Measurements from ENCODE around the gene OR8A1. TPM values are rescaled to one million over a fixed set of nuclear protein-coding genes. Genes with fewer than 3 reads are reported as not detected.

Gene OR8A1
- total and polyA plus RNA-seq, 7 donors, result not detected

DNA sequence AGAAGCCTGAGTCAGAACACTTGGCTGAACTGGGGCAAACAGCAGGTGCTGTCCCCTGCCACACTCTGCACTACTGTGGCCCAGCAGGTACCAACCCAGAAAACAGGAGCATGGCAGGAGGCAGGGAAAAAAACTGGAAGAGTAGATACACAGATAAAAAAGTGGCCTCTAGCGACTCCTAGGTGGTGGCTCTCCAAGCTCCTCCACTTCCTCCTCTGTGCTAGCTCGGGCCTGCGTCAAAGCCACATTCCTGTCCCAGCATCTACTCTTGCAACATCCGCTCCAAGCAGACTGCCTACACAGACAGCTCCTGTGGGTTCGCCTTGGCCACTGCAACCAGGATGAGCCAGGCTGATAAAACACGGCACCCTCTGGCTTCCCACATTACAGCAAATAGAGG, 33.3 kb upstream of the OR8A1 start:
- 56 to 70% (median 59%) methylated on average over 6 of the region's 6 CpGs for WGBS, 3 donors
- Histone ChIP-seq H3K36me3 (ENCODE audit: insufficient read depth in 1 of 2, low read depth in 1 of 2) (no peaks in the 10 kb centered on the region), H3K27me3 (ENCODE audit: insufficient read depth in 3 of 3, low read length in 2 of 3) (no peaks in the 10 kb centered on the region), H3K27ac (no peak overlapping the region), H3K9me3 (no peaks in the 10 kb centered on the region), H3K4me1 (no peaks in the 10 kb centered on the region), H3K4me3 (no peak overlapping the region)
- ATAC-seq (no peak), DNase-seq (peak in 1 of 2 donors; percentile 26)
- TF ChIP-seq, protein P1, sequence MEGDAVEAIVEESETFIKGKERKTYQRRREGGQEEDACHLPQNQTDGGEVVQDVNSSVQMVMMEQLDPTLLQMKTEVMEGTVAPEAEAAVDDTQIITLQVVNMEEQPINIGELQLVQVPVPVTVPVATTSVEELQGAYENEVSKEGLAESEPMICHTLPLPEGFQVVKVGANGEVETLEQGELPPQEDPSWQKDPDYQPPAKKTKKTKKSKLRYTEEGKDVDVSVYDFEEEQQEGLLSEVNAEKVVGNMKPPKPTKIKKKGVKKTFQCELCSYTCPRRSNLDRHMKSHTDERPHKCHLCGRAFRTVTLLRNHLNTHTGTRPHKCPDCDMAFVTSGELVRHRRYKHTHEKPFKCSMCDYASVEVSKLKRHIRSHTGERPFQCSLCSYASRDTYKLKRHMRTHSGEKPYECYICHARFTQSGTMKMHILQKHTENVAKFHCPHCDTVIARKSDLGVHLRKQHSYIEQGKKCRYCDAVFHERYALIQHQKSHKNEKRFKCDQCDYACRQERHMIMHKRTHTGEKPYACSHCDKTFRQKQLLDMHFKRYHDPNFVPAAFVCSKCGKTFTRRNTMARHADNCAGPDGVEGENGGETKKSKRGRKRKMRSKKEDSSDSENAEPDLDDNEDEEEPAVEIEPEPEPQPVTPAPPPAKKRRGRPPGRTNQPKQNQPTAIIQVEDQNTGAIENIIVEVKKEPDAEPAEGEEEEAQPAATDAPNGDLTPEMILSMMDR (IDR thresholded peaks at IDR 0.05), result no peak
- intact Hi-C loops (cut with DNase I), result no loop called here

DNA sequence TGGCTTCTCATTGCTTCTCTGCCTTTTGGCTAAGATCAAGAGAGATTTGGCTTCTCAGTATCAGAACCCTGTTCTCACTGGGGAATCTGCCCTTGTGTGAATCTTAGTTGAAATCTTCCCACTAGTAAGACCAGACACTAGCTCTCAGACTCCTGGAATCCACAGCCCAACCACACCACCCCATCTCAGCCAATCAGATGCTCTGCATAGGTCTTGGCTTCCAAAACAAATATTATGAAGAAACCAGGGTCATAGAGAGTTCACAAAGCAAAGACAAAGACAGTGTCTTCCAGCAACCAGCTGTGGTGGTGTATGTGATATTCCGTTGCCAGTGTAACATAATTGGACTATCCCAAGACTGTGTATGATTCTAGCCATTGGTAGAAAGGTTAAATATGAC, 31.8 kb upstream of the OR8A1 start:
- Histone ChIP-seq H3K4me3 (no peak overlapping the region), H3K27ac (no peak overlapping the region), H3K4me1 (no peaks in the 10 kb centered on the region), H3K9me3 (no peaks in the 10 kb centered on the region), H3K36me3 (ENCODE audit: insufficient read depth in 1 of 2, low read depth in 1 of 2) (no peaks in the 10 kb centered on the region), H3K27me3 (ENCODE audit: insufficient read depth in 3 of 3, low read length in 2 of 3) (no peaks in the 10 kb centered on the region)
- peak in 3 of 4 donors; percentile 28 to 71 (median 42) for ATAC-seq
- no peak for DNase-seq
- intact Hi-C loops (cut with DNase I), result no loop called here
- TF ChIP-seq, protein P1 (IDR thresholded peaks at IDR 0.05), result no peak
- 14 to 46% (median 44%) methylated on average over 1 of the region's 1 CpG for WGBS, 3 donors

DNA sequence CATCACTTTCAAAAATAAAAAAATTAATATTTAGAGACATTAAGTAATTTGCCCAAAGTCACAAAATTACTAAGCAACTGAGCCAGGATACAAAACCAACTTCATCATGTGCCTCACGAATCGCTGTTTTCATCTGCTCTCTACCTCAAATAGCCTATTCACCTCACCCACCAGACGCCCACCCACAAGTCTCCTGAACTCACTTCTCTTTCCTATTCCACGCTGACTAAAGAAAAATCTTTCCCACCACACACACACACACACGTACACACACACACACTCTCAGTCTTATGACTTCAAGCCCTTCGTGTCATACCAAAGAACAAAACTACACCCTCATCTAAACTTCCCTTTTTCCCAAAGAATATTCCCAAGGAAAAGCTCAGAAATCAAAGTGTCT, 28.6 kb upstream of the OR8A1 start:
- H3K4me1 ChIP-seq, result no peaks in the 10 kb centered on the region
- intact Hi-C loops (cut with DNase I), result no loop called here

DNA sequence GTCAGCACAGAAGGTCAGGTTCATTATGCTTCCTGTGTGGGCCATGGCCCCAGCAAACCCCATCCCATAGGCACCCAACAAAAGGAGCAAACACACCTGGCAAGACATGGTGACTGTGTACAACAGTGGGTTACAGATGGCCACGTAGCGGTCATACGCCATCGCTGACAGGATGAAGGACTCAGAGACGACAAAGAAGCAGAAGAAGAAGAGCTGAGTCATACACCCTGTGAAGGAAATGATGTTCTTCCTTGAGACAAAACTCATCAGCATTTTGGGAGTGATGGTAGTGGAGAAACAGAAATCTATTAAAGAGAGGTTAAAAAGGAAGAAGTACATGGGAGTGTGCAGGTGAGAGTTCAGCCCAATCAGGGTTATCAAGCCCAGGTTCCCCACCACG, 26.7 kb upstream of the OR8A1 start:
- no peaks in the 10 kb centered on the region for H3K27me3 ChIP-seq (ENCODE audit: insufficient read depth in 3 of 3, low read length in 2 of 3)
- TF ChIP-seq, protein P1 (IDR thresholded peaks at IDR 0.05), result no peak
- ATAC-seq (no peak), DNase-seq (no peak)
- H3K4me3 ChIP-seq, result no peak overlapping the region
- no peaks in the 10 kb centered on the region for H3K4me1 ChIP-seq
- no peak overlapping the region for H3K27ac ChIP-seq
- no peaks in the 10 kb centered on the region for H3K9me3 ChIP-seq
- no peaks in the 10 kb centered on the region for H3K36me3 ChIP-seq (ENCODE audit: insufficient read depth in 1 of 2, low read depth in 1 of 2)
- 83 to 89% (median 88%) methylated on average over 6 of the region's 6 CpGs for WGBS, 3 donors
- intact Hi-C loops (cut with DNase I), result no loop called here

More for the DNA sequence above, 28.6 kb upstream of the OR8A1 start:
- Histone ChIP-seq H3K9me3 (no peaks in the 10 kb centered on the region), H3K27ac (no peak overlapping the region), H3K27me3 (ENCODE audit: insufficient read depth in 3 of 3, low read length in 2 of 3) (no peaks in the 10 kb centered on the region), H3K36me3 (ENCODE audit: insufficient read depth in 1 of 2, low read depth in 1 of 2) (no peaks in the 10 kb centered on the region), H3K4me3 (no peak overlapping the region)
- TF ChIP-seq, protein P1 (IDR thresholded peaks at IDR 0.05), result no peak
- ATAC-seq, result no peak
- DNase-seq, result no peak
- 81 to 84% (median 84%) methylated on average over 6 of the region's 6 CpGs for WGBS, 3 donors

DNA sequence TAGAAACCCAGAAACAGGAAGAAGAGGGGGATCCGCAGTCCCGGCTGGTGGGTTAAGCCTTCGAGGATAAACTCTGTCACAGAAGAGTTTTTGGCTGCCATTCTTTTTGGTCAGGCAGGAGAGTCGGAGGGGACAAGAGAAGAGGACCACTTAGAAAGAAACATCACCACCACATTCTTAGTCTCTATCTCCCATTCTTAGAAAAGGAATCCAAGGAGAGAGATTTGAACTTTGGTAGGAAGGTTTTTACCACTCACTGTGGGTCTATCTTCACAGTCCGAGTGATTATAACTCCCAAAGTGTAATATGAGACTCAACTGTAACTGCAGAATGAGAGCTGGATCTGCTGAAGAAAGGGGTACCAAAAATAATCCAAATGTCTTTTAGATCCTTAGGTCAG, 26.2 kb upstream of the OR8A1 start, which contains the start of gene OR8B12:
OR8B12 (minus strand) TSS at position 101 of the 400 bp plus-strand sequence; CDS start at position 101, 0 bp downstream.
- H3K36me3 ChIP-seq (ENCODE audit: insufficient read depth in 1 of 2, low read depth in 1 of 2), result no peaks in the 10 kb centered on the region
- ATAC-seq (no peak), DNase-seq (no peak)
- TF ChIP-seq, protein P1 (IDR thresholded peaks at IDR 0.05), result no peak
- no peaks in the 10 kb centered on the region for H3K4me1 ChIP-seq
- intact Hi-C loops (cut with DNase I), result no loop called here
- 74 to 85% (median 76%) methylated on average over 5 of the region's 5 CpGs for WGBS, 3 donors
- no peaks in the 10 kb centered on the region for H3K9me3 ChIP-seq
- no peak within 1 kb of the TSS for H3K4me3 ChIP-seq
- H3K27ac ChIP-seq, result no peak within 1 kb of the TSS
- no peaks in the 10 kb centered on the region for H3K27me3 ChIP-seq (ENCODE audit: insufficient read depth in 3 of 3, low read length in 2 of 3)
